GM12891 (cell line): ENCODE measurements around the gene TACC3.

Source experiments
- DNase-seq: peaks from one replicate; pipeline ENCODE4 v3.0.0; 2011; ENCODE audit warnings: low spot score; ENCODE audit not compliant: insufficient read length
- FAIRE-seq: peaks from 2 replicates; lab custom pipeline; 2011; peaks lifted over from hg19 to GRCh38; lab: Jason Lieb, UNC
- PAX5 ChIP-seq: IDR thresholded peaks from 2 replicates; pipeline ENCODE4 v1.6.1; 2011; ENCODE audit warnings: low read length, moderate library complexity, mild to moderate bottlenecking; ENCODE audit not compliant: insufficient read depth, severe bottlenecking
- POLR2A ChIP-seq: IDR thresholded peaks from 2 replicates; pipeline ENCODE4 v1.6.1; 2011; ENCODE audit warnings: low read depth, low read length, control low read depth
- POLR2AphosphoS5 ChIP-seq: IDR thresholded peaks from 2 replicates; pipeline ENCODE4 v1.6.1; 2011; ENCODE audit warnings: low read depth, low read length, control low read depth
- POU2F2 ChIP-seq: IDR thresholded peaks from 2 replicates; pipeline ENCODE4 v1.6.1; 2011; ENCODE audit warnings: low read depth, mild to moderate bottlenecking, control low read depth, low read length, moderate library complexity
- SPI1 ChIP-seq: IDR thresholded peaks from 2 replicates; pipeline ENCODE4 v1.6.1; 2011; ENCODE audit warnings: low read depth, low read length, control low read depth
- TAF1 ChIP-seq: IDR thresholded peaks from 2 replicates; pipeline ENCODE4 v1.6.1; 2011; ENCODE audit warnings: low read depth, low read length, control low read depth

TACC3 gene

DNA sequence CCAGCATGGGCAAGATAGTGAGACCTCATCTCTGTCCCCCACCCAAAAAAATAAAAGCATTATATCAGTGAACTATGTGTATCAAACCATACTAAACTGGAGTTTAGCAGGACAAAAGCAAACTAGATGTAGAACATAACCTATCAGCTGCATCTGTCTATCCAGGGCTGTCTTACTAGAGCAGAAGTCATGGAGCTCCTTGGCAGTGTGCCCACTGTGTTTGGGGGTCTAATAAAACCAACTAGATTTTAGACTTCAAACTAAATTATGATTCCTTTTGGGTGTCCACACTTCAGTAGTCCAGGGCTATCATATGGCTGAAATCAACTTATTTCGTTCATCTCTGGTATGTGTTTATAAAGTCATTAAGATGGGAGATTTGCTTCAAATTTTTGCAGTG lies 17.5 kb upstream of the TACC3 start:
- TF ChIP-seq PAX5 (no peak), POLR2A (no peak; the same call in 1 of the 2 replicates), POU2F2 (no peak), POLR2AphosphoS5 (no peak), TAF1 (no peak), SPI1 (no peak)
- FAIRE-seq (no peak), DNase-seq (no peak)

DNA sequence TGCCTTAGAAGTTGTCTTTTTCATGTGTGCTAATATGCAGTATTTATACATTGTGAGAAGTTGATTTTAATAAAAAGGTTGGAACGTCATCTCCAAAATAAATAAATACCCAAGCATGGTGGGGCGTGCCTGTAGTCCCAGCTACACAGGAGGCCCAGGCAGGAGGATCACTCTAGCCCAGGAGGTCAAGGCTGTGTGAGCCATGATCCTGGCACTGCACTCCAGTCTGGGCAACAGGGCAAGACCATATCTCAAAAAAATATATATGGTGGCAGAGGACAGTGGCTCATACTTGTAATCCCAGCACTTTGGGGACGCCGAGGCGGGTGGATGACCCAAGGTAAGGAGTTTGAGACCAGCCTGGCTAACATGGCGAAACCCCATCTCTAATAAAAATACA lies 15.6 kb upstream of the TACC3 start:
- TF ChIP-seq POU2F2 (no peak), PAX5 (no peak), SPI1 (no peak), TAF1 (no peak), POLR2A (no peak), POLR2AphosphoS5 (no peak)
- FAIRE-seq (no peak), DNase-seq (no peak)

DNA sequence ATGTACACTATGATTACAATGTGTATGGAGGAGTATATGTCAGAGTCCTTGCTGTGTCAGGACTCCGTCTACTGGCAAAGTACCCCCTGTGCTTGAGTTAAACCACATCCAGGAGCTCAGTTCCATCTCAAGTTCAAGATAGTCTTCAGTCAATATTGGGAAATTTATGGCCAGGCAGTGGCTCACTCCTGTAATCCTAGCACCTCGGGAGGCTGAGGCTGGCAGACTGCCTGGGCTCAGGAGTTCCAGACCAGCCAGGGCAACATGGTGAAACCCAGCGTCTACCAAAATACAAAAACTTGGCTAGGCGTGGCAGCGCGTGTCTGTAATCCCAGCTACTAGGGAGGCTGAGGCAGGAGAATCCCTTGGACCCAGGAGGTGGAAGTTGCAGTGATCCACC lies 15.0 kb upstream of the TACC3 start:
- TF ChIP-seq SPI1 (no peak), POLR2A (no peak), POLR2AphosphoS5 (no peak), TAF1 (no peak), PAX5 (no peak), POU2F2 (no peak)

DNA sequence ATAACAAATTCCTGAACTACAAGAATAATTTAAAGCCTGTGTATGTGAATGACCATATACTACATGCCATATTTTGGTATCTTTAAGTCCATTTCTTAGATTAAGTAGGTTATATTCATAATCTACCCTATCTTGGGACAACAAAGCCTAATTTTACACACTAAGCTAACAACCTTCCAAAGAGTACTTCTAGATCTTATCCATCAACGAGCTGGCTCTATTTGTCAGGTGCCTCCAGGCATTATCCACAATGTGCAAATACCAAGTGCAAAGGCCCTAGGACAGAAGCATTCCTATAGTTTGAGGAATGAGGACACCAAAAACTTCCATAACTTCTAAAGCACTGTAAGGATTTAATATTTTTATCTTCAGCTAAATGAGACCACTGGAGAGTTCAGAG lies 12.7 kb upstream of the TACC3 start:
- DNase-seq = no peak
- TF ChIP-seq PAX5 = no peak
- TF ChIP-seq POLR2AphosphoS5 = no peak
- TF ChIP-seq POLR2A = no peak
- no peak for TF ChIP-seq POU2F2
- TF ChIP-seq SPI1 = no peak
- TF ChIP-seq TAF1 = no peak
- no peak for FAIRE-seq

More for the DNA sequence above, 15.0 kb upstream of the TACC3 start:
- no peak for FAIRE-seq
- no peak for DNase-seq

DNA sequence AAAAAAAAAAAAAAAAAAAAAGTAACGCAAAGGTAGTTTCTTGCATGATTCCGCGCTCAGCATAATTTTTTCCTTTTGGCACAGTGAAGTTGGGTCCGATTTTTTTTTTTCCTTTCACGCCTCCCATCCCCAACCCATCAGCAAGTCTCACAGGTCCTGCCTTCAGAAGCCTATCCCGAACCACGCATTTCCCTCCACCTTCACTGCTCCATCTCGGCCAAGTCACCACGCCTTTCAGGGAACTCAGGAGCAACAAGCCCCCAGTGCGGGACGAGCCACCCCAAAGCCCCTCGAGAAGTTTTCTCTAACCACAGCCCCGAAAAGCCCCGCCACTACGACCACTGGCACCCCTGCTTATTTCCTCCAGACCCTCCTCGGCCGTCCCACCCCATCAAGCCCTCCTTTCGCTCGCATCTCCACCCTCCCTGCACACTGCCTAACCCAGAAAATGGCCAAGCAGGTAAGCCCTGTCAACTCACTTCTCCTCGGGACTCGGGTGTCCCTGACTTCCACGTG lies 10.2 kb upstream of the TACC3 start:
- FAIRE-seq (no peak), DNase-seq (no peak)
- no peak for TF ChIP-seq TAF1

DNA sequence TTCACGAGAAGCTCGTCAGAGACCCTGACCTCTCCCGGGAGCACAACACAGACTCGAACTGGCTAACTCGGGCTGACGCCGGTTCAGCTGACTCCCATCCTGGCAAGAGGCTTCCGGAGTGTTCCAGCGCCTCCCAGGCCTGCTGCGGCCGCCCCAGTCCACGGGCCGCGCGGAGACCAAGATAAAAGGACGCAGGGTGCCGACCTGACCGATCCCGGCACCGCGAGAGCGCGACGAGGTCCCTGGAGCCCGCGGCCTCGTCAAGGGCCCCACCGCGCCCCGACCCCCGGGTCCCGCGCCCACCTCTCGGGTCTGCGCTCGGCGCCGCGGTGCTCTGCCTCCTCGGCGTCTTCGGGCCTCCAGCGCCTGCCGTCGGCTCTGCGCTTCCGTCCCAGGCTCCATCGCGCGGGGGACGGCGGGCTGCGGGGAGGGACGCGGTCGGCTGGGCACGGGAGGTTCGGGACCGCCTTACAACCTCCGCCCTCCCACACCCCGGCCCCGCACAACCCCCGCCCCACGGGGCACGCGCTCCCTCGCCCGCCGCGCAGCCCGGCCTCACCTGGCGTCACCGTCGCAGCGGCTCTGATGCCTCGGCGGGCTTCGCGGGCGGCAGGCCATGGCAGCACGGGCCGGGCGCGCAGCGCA lies 9.6 kb upstream of the TACC3 start:
- TF ChIP-seq PAX5 (peak; percentile 54), POLR2A (no peak), POU2F2 (no peak), TAF1 (no peak), POLR2AphosphoS5 (no peak), SPI1 (no peak)
- FAIRE-seq = peak; percentile 54
- no peak for DNase-seq

DNA sequence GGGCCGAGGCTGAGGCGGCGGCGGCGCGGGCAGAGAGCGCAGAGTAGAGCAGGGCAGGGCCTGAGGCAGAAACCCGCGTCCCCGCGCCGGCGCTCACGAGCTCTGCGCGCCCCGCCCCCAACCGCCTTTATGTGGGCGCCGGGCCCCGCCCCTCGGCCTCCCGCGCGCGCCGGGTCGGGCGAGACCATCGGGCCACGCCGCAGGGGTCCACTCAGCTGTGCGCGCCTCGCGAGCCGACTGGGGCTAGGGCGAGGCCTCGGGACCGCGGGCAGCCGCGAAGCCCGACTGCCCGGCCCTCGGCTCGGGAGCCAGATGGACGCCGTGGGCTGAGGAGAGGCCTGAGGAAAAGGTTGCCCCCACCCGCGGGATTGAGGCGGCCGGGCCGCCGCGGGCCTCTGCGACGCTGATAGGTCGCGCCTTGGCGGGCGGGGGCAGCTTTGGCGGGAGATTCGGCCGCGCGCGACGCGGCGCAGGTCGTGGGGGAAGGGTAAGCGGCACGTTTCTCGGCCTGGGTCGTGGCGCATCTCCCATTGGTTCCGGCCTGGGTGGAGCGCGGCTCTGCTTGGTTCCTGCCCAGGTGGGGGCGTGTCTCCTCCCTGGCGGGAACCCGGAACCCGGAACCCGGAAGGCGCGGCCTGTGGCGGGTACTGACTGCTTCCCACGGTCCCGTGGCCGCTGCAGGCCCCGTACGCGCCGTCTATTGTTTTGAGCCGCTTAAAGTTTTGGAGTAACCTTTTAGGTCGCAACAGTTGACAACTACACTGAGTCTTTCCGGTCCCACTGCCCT lies 8.9 kb upstream of the TACC3 start, which contains the start of gene SLBP:
SLBP (minus strand) TSS at position 104 of the 787 bp plus-strand sequence. CDS start 131 bp downstream, outside the sequence.
- DNase-seq = peak; percentile 96
- TF ChIP-seq POLR2A (peak; percentile 63; the same call in 1 of the 2 replicates), POU2F2 (peak; percentile 71), SPI1 (peak; percentile 23; the same call in 1 of the 2 replicates), POLR2AphosphoS5 (peak; percentile 78), PAX5 (peak; percentile 64), TAF1 (peak; percentile 77; the same call in 1 of the 2 replicates)
- peak; percentile 94 for FAIRE-seq

DNA sequence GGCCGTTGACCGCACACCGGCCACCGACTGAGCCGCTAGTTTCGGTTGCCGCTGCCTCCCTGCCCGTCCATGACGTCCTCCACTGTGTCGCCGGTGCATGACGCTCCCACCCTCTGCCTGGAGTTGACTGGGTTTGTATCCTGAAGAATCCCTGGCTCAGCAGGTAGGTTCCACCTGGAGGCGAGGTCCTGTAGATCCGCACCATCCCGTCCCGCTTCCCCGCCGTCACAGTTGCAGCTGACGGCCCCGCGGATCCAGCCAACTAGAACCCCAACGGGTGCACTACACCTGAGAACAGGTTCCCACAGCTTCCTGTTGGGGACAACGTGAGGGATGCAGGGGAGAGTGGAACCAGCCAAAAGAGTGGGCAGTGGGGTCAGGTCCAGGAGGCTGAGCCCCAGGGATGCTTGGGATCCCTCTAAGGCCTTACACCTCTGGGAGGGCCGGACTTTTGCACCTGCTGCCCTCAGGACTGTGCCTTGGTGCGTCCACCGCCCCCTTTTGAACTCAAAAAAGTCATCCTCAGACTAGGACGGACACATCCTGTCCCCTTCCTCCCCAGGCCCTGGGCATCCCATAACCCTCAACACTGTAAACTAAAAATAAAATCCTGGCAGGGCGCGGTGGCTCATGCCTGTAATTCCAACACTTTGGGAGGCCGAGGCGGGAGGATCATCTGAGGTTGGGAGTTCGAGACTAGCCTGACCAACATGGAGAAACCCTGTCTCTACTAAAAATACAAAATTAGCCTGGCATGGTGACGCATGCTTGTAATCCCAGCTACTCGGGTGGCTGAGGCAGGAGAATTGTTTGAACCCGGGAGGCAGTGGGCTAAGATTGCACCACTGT lies 8.1 kb upstream of the TACC3 start:
- TF ChIP-seq SPI1 (no peak), POU2F2 (no peak), POLR2A (no peak; the same call in 1 of the 2 replicates), PAX5 (no peak), POLR2AphosphoS5 (0 out of 2 replicates have a peak, but pooled peaks have one; percentile 7), TAF1 (no peak)
- no peak for DNase-seq
- no peak for FAIRE-seq

DNA sequence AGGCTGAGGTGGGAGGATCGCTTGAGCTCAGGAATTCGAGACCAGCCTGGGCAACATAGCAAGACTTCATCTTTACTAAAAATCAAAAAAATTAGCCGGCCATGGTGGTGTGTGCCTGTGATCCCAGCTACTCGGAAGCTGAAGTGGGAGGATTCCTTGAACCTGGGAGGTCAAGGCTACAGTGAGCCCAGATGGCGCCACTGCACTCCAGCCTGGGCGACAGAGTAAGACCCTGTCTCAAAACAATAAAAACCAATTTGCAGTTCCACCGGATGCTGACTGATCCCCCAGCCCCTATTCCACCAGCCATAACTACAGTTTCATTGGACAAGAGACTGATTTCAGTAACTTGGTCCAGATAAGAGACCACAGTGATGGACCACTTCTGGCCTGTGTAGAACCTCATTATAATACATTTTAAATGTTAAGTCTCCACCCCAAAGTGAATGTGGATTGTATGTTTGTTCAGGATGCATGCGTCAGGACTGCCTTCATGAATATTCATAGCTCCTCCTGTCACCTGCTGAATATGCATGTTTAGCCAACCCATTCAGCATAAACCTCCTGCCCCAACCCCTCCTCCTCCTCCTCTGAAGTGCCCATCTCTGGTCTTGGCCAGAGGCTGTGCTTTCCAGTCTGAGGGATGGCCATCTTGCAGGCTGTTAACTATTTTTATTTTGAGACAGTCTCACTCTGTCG lies 6.9 kb upstream of the TACC3 start:
- TF ChIP-seq POU2F2 = peak; percentile 100
- no peak for TF ChIP-seq SPI1
- DNase-seq = no peak
- peak; percentile 84 for FAIRE-seq
